GM20000 (cell line): ENCODE results near the gene TCF3.
A peak's percentile ranks its signal among the peaks of the same experiment; 100 is the strongest.

Source experiments
- DNase-seq: peaks from one replicate; pipeline ENCODE4 v3.0.0; 2012; ENCODE audit warnings: low spot score
- CTCF ChIP-seq: IDR thresholded peaks from 2 replicates; pipeline ENCODE4 v1.5.1; 2012; ENCODE audit warnings: mild to moderate bottlenecking, control low read depth; ENCODE audit errors: extremely low read depth, missing control alignments

The TCF3 gene

GRCh38 chr19:1574354-1575136, 77.9 kb downstream of the TCF3 start:
- TF ChIP-seq CTCF, result no peak
- DNase-seq, result no peak

- no peak for TF ChIP-seq CTCF
- no peak for DNase-seq
Observed at GRCh38 chr19:1572795-1573194, 79.6 kb downstream of the TCF3 start.

- no peak for DNase-seq
- TF ChIP-seq CTCF, result no peak
Observed at GRCh38 chr19:1571358-1571757, 81.1 kb downstream of the TCF3 start.

- DNase-seq, result no peak
- no peak for TF ChIP-seq CTCF
Observed at GRCh38 chr19:1570836-1571235, 81.6 kb downstream of the TCF3 start.

GRCh38 chr19:1569997-1570396, 82.4 kb downstream of the TCF3 start:
- DNase-seq, result no peak

GRCh38 chr19:1568320-1569019, 83.9 kb downstream of the TCF3 start, which contains the start of gene MEX3D:
MEX3D (minus strand) TSS chr19:1568325; CDS start chr19:1568058, 267 bp downstream.
- peak; percentile 100 for DNase-seq
- no peak for TF ChIP-seq CTCF

More at GRCh38 chr19:1569997-1570396, 82.4 kb downstream of the TCF3 start:
- no peak for TF ChIP-seq CTCF

GRCh38 chr19:1567848-1568227, 84.6 kb downstream of the TCF3 start:
- no peak for DNase-seq
- no peak for TF ChIP-seq CTCF
